Measurements from ENCODE around the gene MAP3K15.

The MAP3K15 gene, protein sequence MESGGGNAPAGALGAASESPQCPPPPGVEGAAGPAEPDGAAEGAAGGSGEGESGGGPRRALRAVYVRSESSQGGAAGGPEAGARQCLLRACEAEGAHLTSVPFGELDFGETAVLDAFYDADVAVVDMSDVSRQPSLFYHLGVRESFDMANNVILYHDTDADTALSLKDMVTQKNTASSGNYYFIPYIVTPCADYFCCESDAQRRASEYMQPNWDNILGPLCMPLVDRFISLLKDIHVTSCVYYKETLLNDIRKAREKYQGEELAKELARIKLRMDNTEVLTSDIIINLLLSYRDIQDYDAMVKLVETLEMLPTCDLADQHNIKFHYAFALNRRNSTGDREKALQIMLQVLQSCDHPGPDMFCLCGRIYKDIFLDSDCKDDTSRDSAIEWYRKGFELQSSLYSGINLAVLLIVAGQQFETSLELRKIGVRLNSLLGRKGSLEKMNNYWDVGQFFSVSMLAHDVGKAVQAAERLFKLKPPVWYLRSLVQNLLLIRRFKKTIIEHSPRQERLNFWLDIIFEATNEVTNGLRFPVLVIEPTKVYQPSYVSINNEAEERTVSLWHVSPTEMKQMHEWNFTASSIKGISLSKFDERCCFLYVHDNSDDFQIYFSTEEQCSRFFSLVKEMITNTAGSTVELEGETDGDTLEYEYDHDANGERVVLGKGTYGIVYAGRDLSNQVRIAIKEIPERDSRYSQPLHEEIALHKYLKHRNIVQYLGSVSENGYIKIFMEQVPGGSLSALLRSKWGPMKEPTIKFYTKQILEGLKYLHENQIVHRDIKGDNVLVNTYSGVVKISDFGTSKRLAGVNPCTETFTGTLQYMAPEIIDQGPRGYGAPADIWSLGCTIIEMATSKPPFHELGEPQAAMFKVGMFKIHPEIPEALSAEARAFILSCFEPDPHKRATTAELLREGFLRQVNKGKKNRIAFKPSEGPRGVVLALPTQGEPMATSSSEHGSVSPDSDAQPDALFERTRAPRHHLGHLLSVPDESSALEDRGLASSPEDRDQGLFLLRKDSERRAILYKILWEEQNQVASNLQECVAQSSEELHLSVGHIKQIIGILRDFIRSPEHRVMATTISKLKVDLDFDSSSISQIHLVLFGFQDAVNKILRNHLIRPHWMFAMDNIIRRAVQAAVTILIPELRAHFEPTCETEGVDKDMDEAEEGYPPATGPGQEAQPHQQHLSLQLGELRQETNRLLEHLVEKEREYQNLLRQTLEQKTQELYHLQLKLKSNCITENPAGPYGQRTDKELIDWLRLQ (N-terminal part only)

DNA sequence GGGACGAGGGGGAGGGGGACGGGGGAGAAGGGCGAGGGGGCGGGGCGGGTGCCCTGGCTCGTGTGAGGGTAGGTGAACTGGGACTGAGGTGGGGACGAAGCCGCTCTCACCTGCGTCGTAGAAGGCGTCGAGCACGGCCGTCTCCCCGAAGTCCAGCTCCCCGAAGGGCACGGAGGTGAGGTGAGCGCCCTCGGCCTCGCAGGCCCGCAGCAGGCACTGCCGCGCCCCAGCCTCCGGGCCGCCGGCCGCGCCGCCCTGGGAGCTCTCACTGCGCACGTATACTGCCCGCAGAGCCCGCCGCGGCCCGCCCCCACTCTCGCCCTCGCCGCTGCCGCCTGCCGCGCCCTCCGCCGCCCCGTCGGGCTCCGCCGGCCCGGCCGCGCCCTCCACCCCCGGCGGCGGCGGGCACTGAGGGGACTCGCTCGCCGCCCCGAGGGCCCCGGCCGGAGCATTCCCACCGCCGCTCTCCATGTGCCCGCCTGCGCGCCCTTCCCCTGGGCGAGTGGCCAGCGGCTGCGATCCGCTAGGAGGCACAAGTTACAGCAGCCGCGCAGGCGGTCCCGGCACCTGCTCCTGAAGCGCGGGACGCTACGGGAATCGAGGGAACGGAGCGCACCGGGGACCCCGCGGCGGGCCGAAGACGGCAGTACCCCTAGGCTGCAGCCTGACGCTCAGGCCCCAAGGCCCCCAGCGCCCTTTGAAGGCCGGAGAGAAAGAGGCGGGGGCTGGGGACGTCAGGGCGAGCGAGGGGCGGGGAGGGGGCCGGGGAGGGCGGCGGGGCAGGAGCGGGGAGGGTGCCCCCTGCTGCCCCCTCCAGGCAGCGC lies at the start of gene MAP3K15:
TSS of gene MAP3K15 (minus strand) at position 718 of the 824 bp plus-strand sequence. CDS start at position 471, 247 bp downstream.
- peak; percentile 2 to 5 for DNase-seq (ENCODE audit: low read depth in 2 of 2)
- H3K4me3 ChIP-seq (replicated peaks in 1 of 2; ENCODE audit: low read depth in 2 of 2, low read length in 2 of 2) = peak within 1 kb of the TSS in 1 of 2 donors; percentile 26
- no peak for TF ChIP-seq CTCF (IDR thresholded peaks at IDR 0.05; ENCODE audit: low read depth, low read length)

DNA sequence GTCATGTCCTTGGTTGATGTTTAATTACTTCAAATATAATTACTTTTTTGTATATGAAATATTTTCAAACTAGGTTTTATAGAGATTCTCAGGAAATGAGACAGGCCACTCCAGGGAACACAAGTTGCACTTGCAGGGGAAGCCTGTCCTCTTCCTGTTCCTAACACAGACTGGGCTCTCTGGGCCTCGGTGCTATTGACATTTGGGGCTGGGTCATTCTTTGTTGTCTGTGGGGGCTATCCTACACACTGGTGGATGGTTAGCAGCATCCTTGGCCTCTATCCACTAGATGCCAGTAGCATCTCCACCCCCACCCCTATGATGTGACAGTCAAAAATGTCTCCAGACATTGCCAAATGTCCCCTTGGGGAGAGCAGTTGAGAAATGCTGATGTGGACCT lies 49.3 kb upstream of the MAP3K15 start:
- no peak for TF ChIP-seq CTCF (IDR thresholded peaks at IDR 0.05; ENCODE audit: low read depth, low read length)
- DNase-seq (ENCODE audit: low read depth in 2 of 2) = peak in 1 of 2 donors; percentile 13
- no peak overlapping the region for H3K4me3 ChIP-seq (replicated peaks in 1 of 2; ENCODE audit: low read depth in 2 of 2, low read length in 2 of 2)

DNA sequence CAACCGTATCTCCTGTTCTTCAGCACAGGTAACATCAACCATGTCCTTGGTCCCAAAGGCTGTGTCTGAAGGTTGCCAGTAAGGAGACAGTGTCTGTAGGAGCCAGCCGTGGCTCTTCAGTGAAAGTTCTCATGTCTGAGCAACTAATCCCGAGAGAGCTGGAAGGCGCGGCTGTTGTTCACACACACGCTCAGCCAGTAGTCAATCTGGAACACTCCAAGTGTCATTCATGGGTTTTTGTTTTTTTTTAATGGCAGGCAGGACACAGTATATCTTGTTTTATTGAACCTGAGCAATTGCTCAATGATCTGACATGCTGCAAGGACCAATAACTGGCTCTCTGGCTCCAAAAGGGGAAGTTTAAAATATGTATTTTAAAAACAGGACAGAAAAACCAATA lies 48.4 kb upstream of the MAP3K15 start:
- no peak for DNase-seq (ENCODE audit: low read depth in 2 of 2)
- no peak for TF ChIP-seq CTCF (IDR thresholded peaks at IDR 0.05; ENCODE audit: low read depth, low read length)
- no peak overlapping the region for H3K4me3 ChIP-seq (replicated peaks in 1 of 2; ENCODE audit: low read depth in 2 of 2, low read length in 2 of 2)

DNA sequence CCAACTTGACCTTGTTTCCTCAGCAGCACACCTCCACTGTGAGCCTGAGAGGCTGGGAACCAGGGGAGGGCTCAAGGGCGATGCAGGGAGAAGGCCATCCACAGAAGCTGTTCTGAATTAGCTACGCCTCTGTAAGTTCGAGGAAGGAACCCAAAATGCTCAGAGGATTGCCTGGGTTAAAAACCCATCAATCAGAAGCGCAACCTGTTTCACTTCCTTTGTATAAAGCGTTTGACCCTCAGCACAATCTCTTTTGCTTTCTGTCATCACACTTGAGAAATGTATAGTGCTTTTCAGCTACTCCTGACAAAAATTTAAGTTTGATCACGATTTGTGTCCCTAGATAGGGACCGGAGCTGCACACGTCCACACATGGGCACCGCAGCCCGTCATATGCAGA lies 48.0 kb upstream of the MAP3K15 start:
- no peak for DNase-seq (ENCODE audit: low read depth in 2 of 2)
- no peak overlapping the region for H3K4me3 ChIP-seq (replicated peaks in 1 of 2; ENCODE audit: low read depth in 2 of 2, low read length in 2 of 2)

GRCh38 chrX:19560611-19561010 lies 45.3 kb upstream of the MAP3K15 start:
- no peak for DNase-seq (ENCODE audit: low read depth in 2 of 2)
- TF ChIP-seq CTCF (IDR thresholded peaks at IDR 0.05; ENCODE audit: low read depth, low read length) = no peak
- no peak overlapping the region for H3K4me3 ChIP-seq (replicated peaks in 1 of 2; ENCODE audit: low read depth in 2 of 2, low read length in 2 of 2)

More for the DNA sequence above, 48.0 kb upstream of the MAP3K15 start:
- no peak for TF ChIP-seq CTCF (IDR thresholded peaks at IDR 0.05; ENCODE audit: low read depth, low read length)
